Gastroesophageal sphincter (tissue), 4 donors: ENCODE results near the gene BMP7. TPM values are rescaled to one million over a fixed set of nuclear protein-coding genes. Genes with fewer than 3 reads are reported as not detected.

ENCODE experiments used
- ATAC-seq: fragments of 150-250 bp; one replicate; pipeline ENCODE4 v1.9.1; 2016; ENCODE audit warnings: mild to moderate bottlenecking, moderate library complexity
- H3K27ac ChIP-seq, 4 donors: fragments of 200-600 bp; sonication (generic) in 3 of 4; 1 replicate in 3 of 4; 2 replicates in 1 of 4; pipeline ENCODE4 v1.5.1; 2016 to 2019
- H3K27me3 ChIP-seq: fragments of 200-600 bp; sonication (generic); one replicate; pipeline ENCODE4 v1.5.1; 2019
- H3K36me3 ChIP-seq, 2 donors: fragments of 200-600 bp; sonication (generic); one replicate each; pipeline ENCODE4 v1.5.1; 2019; ENCODE audit warnings: control low read depth in 1 of 2
- H3K4me1 ChIP-seq, 3 donors: fragments of 200-600 bp; sonication (generic); 1 replicate in 2 of 3; 2 replicates in 1 of 3; pipeline ENCODE4 v1.5.1; 2016 to 2019; ENCODE audit warnings: control low read depth in 2 of 3
- H3K4me3 ChIP-seq, 2 donors: fragments of 200-600 bp; sonication (generic); one replicate each; pipeline ENCODE4 v1.5.1; 2019; ENCODE audit warnings: mild to moderate bottlenecking in 1 of 2, moderate library complexity in 1 of 2
- H3K9me3 ChIP-seq, 3 donors: fragments of 200-600 bp; sonication (generic); one replicate each; pipeline ENCODE4 v1.5.1; 2017 to 2019; ENCODE audit warnings: control low read depth in 2 of 3
- CTCF ChIP-seq, 4 experiments: fragments of 200-600 bp in 2 of 4; fragments of 450-650 bp in 2 of 4; sonication (generic) in 1 of 4; IDR thresholded peaks; one replicate each; pipeline ENCODE4 v1.5.1; 2017 to 2019; ENCODE audit warnings: antibody characterized with exemption in 4 of 4, mild to moderate bottlenecking in 2 of 4, moderate library complexity in 2 of 4
- EP300 ChIP-seq: sonication (generic); formaldehyde crosslinking; IDR thresholded peaks from one replicate; pipeline ENCODE4 v1.6.1; 2017; ENCODE audit warnings: antibody characterized with exemption, mild to moderate bottlenecking
- POLR2A ChIP-seq, 2 donors: fragments of 450-650 bp; IDR thresholded peaks; one replicate each; pipeline ENCODE4 v1.6.1; 2017; ENCODE audit warnings: antibody characterized with exemption in 2 of 2, mild to moderate bottlenecking in 2 of 2, moderate library complexity in 1 of 2
- POLR2AphosphoS5 ChIP-seq: sonication (generic); formaldehyde crosslinking; IDR thresholded peaks from one replicate; pipeline ENCODE4 v1.6.1; 2017; ENCODE audit warnings: antibody characterized with exemption
- WGBS, 2 donors: methylation state at CpG; one replicate each; pipeline ENCODE4 v1.1.5; 2018; ENCODE audit warnings: low coverage in 1 of 2; 5-methylcytosine and 5-hydroxymethylcytosine counted together
- total RNA-seq, 4 donors: library from RNA; depleted of rRNA; stranded (reverse); fragments of >200 nt; gene quantifications; one replicate each; pipeline ENCODE4 v1.1.0, GENCODE V29; 2016

The BMP7 gene
- total RNA-seq, 4 donors from 2014 or later: 0.16 to 10.8 (median 5.0) TPM

- H3K4me3 ChIP-seq: no peak overlapping the region
- no peaks in the 10 kb centered on the region for H3K36me3 ChIP-seq
- H3K27ac ChIP-seq: no peak overlapping the region
- H3K4me1 ChIP-seq: peaks cover 0 to 17% (median 5%) of the 10 kb centered on the region in 3 donors
- WGBS, 2 donors: 67% methylated on average over 2 of the region's 2 CpGs; no CpG with 5 or more reads in 1 of the 2 donors
- peaks cover 0 to 11% (median 0%) of the 10 kb centered on the region in 3 donors for H3K9me3 ChIP-seq
- TF ChIP-seq POLR2AphosphoS5 (no peak), CTCF (IDR thresholded peaks at IDR 0.05) (no peak), POLR2A (IDR thresholded peaks at IDR 0.05) (no peak), EP300 (no peak)
- no peaks in the 10 kb centered on the region for H3K27me3 ChIP-seq
- ATAC-seq: no peak
Measured at GRCh38 chr20:57211406-57211805, 55.0 kb downstream of the BMP7 start.

- peaks cover 0 to 14% (median 0%) of the 10 kb centered on the region in 3 donors for H3K9me3 ChIP-seq
- no peak for ATAC-seq
- H3K27ac ChIP-seq: no peak overlapping the region
- H3K4me1 ChIP-seq: peaks cover 0 to 17% (median 5%) of the 10 kb centered on the region in 3 donors
- H3K36me3 ChIP-seq: no peaks in the 10 kb centered on the region
- TF ChIP-seq POLR2AphosphoS5: no peak
- no peak for TF ChIP-seq POLR2A (IDR thresholded peaks at IDR 0.05)
- no peak for TF ChIP-seq EP300
- H3K4me3 ChIP-seq: no peak overlapping the region
- no peaks in the 10 kb centered on the region for H3K27me3 ChIP-seq
- WGBS, 2 donors: 100% methylated on average over 3 to 4 of the region's 8 CpGs
Measured at GRCh38 chr20:57210911-57211280, 55.5 kb downstream of the BMP7 start.

- H3K4me1 ChIP-seq: peaks cover 0 to 17% (median 5%) of the 10 kb centered on the region in 3 donors
- TF ChIP-seq POLR2AphosphoS5: no peak
- no peak for TF ChIP-seq POLR2A (IDR thresholded peaks at IDR 0.05)
- TF ChIP-seq EP300: no peak
- no peak for TF ChIP-seq CTCF (IDR thresholded peaks at IDR 0.05)
- ATAC-seq: no peak
- H3K9me3 ChIP-seq: peaks cover 0 to 14% (median 0%) of the 10 kb centered on the region in 3 donors
- no peaks in the 10 kb centered on the region for H3K27me3 ChIP-seq
- H3K36me3 ChIP-seq: no peaks in the 10 kb centered on the region
- 76 to 92% methylated on average over 7 to 9 of the region's 23 CpGs for WGBS, 2 donors
- no peak overlapping the region for H3K4me3 ChIP-seq
- H3K27ac ChIP-seq: no peak overlapping the region
Measured at GRCh38 chr20:57210054-57210910, 56.2 kb downstream of the BMP7 start.

GRCh38 chr20:57209413-57209812, 57.0 kb downstream of the BMP7 start:
- H3K9me3 ChIP-seq: peaks cover 0 to 14% (median 0%) of the 10 kb centered on the region in 3 donors
- no peaks in the 10 kb centered on the region for H3K27me3 ChIP-seq
- H3K4me1 ChIP-seq: peaks cover 0 to 17% (median 5%) of the 10 kb centered on the region in 3 donors
- no peak for TF ChIP-seq EP300
- no peak for TF ChIP-seq POLR2A (IDR thresholded peaks at IDR 0.05)
- TF ChIP-seq CTCF (IDR thresholded peaks at IDR 0.05): no peak
- TF ChIP-seq POLR2AphosphoS5: no peak
- no peaks in the 10 kb centered on the region for H3K36me3 ChIP-seq
- H3K4me3 ChIP-seq: no peak overlapping the region
- no peak for ATAC-seq
- WGBS, 2 donors: 97 to 100% methylated on average over 2 to 3 of the region's 3 CpGs
- no peak overlapping the region for H3K27ac ChIP-seq

GRCh38 chr20:57208198-57208597, 58.2 kb downstream of the BMP7 start:
- Histone ChIP-seq H3K36me3 (no peaks in the 10 kb centered on the region), H3K27me3 (no peaks in the 10 kb centered on the region), H3K9me3 (peaks cover 0 to 14% (median 0%) of the 10 kb centered on the region in 3 donors), H3K4me3 (no peak overlapping the region), H3K4me1 (peaks cover 0 to 15% (median 5%) of the 10 kb centered on the region in 3 donors), H3K27ac (no peak overlapping the region)
- no peak for ATAC-seq
- WGBS, 2 donors: 81 to 93% methylated on average over 2 of the region's 2 CpGs
- TF ChIP-seq POLR2A (IDR thresholded peaks at IDR 0.05): no peak
- TF ChIP-seq CTCF (IDR thresholded peaks at IDR 0.05): no peak
- no peak for TF ChIP-seq POLR2AphosphoS5
- no peak for TF ChIP-seq EP300
